Colon (tissue), 2 donors: ENCODE results near the gene SLC6A17.

Source experiments
- FAIRE-seq: peaks from 2 replicates; lab custom pipeline; 2012; peaks lifted over from hg19 to GRCh38; lab: Jason Lieb, UNC
- donor health status: control.
- donor health status: control.

The SLC6A17 gene

DNA sequence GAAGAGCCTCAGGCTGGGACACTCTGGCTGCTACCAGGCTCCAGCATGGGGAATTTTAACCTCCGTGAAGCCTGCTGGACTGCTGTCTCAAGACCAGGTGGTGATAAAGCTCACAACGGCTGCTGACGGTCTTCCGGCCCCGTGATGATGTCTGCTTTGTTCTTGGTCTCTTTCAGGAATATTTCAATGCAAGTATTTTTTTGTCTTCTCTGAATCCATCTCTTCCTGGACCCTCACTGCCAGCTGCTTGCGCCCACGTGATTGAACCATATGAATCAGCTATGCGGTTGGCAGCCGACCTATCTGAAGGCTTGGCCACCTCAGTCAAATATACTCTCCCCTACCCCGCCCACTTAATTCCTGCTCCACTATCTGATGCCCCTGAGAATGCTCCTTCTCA, 14.6 kb upstream of the SLC6A17 start:
- no peak for FAIRE-seq

- FAIRE-seq = no peak
These were observed 13.4 kb upstream of the SLC6A17 start for GRCh38 chr1:110136911-110137310.

DNA sequence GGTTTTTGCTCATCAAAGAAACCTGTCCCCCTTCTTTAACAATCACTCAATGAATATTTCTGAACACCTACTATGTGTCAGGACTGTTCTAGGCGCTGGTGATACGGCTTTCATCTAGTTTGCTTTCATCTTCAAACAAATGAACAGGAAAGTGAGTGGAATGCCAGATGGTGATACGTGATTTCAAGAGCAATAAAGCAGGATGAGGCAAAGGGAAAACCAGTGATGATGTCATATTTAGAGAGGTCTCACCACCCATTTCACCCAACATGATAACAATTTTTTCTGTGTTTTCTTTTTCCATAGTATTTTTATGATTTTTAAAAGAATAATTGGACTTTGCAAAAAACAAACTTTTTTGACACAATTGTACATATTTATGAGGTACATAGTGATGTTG, 11.3 kb upstream of the SLC6A17 start:
- FAIRE-seq = no peak

DNA sequence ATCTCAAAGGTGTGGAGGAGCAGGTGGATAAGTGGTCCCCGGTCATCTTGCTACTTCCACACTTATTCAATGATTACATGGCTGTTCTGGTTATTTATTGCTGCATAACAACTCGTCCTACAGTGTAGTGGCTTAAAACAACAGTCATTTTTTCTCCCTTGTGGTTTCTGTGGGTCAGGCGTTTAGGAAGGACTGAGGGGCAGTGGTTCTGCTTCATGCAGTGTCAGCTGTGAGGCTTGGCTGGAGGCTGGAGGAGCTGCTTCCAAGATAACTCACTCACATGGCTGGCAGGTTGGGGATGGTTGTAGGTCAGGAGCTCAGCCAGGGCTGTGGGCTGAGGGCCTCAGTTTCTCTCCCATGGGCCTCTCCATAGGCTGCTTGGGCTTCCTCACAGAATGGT, 5.9 kb upstream of the SLC6A17 start:
- FAIRE-seq = no peak

DNA sequence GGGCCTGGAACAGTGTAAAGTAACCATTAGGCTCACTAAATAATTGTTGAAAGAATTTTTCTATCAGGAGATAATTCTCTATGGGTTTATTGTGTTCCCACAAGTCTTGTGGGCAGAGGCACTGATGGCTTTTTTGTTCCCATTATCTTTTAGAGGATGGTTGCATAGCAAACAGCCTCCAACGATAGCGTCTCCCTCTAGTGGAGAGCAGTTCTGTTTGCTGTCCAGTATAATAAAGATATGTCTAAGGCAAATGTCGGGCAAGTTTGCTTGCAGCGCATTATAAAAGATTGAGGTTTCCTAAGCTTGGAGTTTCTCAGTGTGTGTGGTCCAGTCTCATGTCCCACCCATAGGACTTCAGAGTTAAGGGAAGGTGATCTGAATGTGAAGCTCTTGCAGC, 1.3 kb upstream of the SLC6A17 start:
- FAIRE-seq = no peak

GRCh38 chr1:110151175-110151669, 928 bp downstream of the SLC6A17 start:
- no peak for FAIRE-seq

GRCh38 chr1:110152133-110152785, 2.0 kb downstream of the SLC6A17 start:
- FAIRE-seq = no peak

GRCh38 chr1:110153407-110153950, 3.2 kb downstream of the SLC6A17 start:
- FAIRE-seq = no peak

GRCh38 chr1:110155878-110156522, 5.7 kb downstream of the SLC6A17 start:
- FAIRE-seq = no peak

GRCh38 chr1:110158261-110158660, 8.0 kb downstream of the SLC6A17 start:
- no peak for FAIRE-seq

GRCh38 chr1:110159168-110159567, 8.9 kb downstream of the SLC6A17 start:
- FAIRE-seq = no peak

GRCh38 chr1:110160538-110161100, 10.3 kb downstream of the SLC6A17 start:
- no peak for FAIRE-seq

DNA sequence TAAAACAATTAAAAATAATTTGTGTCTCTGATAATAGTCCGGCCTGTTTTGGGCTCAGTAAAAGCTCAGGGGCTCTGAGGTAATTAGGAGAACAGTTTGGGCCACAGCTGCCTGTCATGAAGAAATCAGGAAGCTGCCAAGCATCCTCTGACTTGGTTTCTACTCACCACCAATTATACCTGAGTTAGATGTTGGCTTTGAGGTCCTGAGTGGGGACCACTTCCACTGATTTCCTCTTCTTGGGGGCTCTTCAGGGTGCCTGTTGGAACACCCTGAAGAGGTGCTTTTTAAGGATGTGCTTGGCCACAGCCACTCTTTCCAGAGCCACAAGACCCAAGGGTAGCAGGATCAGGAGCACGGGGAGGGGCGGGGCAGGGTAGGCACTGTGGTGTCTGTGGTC, 10.9 kb downstream of the SLC6A17 start:
- FAIRE-seq = no peak

- FAIRE-seq = no peak
These were observed 11.6 kb downstream of the SLC6A17 start for GRCh38 chr1:110161849-110162248.

GRCh38 chr1:110163591-110163990, 13.3 kb downstream of the SLC6A17 start:
- no peak for FAIRE-seq

DNA sequence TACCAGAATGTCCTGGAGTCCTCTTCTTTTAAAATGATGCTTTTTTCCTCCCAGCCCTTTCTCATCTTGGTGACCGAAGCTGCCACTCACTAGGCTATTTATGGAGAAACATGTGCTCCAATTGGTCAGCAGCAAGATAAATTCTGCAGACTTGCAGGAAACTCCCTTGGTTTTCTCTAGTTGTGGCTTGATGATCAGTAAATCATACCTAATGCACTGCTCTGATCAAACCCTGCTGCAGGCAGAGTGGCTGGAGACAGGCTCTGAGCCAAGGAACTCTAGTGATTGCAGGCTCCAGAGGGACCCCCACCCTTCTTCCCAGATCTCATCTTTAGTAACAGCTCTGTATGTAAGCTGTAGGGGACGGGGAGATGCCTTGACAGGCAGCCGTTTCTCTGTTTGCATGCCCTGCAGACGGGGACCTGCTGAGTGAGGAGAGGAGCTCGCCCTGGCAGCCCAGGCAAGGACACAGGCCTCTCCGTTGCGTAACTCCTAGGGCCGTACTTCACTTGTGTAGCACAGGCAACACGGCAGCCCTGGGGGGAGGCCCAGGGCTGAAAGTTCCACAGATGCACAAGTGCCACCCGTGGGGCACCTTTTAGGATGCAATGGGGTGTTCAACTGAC, 14.5 kb downstream of the SLC6A17 start:
- FAIRE-seq = no peak

DNA sequence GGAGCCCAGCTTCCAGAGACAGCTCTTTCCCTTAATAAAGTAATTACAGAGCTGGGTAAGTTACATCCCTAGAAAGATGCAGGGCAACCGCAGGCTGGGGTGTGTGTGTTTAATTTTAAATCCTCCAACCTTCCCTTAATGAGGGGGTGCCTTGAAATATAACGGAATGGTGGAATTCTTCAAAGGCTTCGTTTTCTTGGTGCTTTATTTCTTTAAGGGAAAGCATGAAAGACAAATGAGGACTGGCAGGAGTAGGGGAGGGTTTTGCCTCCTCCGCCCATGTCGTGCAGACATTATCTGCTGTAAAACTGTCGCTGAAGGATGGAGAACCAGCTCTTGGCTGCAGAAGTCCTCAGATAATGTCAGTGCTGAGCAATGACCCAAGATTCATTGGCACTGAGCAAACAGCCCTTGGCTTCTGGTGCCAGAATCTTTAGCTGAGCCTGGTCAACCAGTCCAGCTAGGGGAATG, 15.5 kb downstream of the SLC6A17 start:
- no peak for FAIRE-seq

DNA sequence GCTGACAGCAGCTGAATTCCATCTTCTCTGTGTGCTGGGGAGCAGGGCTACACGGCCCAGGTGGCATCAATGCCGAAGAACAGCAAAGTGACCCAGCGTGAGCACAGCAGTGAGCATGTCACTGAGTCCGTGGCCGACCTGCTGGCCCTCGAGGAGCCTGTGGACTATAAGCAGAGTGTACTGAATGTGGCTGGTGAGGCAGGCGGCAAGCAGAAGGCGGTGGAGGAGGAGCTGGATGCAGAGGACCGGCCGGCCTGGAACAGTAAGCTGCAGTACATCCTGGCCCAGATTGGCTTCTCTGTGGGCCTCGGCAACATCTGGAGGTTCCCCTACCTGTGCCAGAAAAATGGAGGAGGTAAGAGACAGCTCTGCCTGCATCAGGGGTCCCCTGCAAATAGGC, 16.6 kb downstream of the SLC6A17 start:
- no peak for FAIRE-seq

- FAIRE-seq = no peak
These were observed 20.8 kb downstream of the SLC6A17 start for GRCh38 chr1:110170766-110171733.

DNA sequence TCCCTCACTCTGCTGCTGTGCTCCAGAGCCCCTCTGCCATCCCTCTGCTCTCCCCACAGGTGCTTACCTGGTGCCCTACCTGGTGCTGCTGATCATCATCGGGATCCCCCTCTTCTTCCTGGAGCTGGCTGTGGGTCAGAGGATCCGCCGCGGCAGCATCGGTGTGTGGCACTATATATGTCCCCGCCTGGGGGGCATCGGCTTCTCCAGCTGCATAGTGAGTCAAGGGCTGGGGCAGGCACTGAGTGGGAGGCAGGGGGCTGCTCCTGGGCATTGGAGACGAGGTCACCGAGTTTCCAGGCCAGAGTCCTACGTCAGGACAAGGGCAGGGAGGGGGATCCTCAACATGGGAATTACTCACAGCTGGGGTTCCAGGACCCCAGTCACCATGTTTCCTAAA, 21.7 kb downstream of the SLC6A17 start:
- FAIRE-seq = no peak

- no peak for FAIRE-seq
These were observed 23.3 kb downstream of the SLC6A17 start for GRCh38 chr1:110173466-110174105.
